Muscle layer of duodenum (tissue), 2 donors: Measurements from ENCODE around the gene POMC.
"Not testable (repeated sequence)": the region's sequence is repeated elsewhere in the genome, so short reads cannot be mapped to it uniquely, and the experiment has no call there.

Experiments used
- H3K27ac ChIP-seq: one replicate; pipeline ENCODE4 v1.7.0; 2013; ENCODE audit warnings: mild to moderate bottlenecking, low read length
- H3K27me3 ChIP-seq: one replicate; pipeline ENCODE4 v1.7.0; 2013; ENCODE audit warnings: low read depth, mild to moderate bottlenecking, control low read depth, low read length
- H3K36me3 ChIP-seq, 2 donors: one replicate each; pipeline ENCODE4 v1.7.0; 2013; ENCODE audit warnings: low read length in 2 of 2, control low read depth in 1 of 2, mild to moderate bottlenecking in 1 of 2; ENCODE audit not compliant: insufficient read depth in 2 of 2, control insufficient read depth in 1 of 2
- H3K4me1 ChIP-seq, 2 donors: one replicate each; pipeline ENCODE4 v1.7.0; 2013; ENCODE audit warnings: low read length in 2 of 2, mild to moderate bottlenecking in 2 of 2, control low read depth in 1 of 2, moderate library complexity in 1 of 2; ENCODE audit not compliant: insufficient read depth in 2 of 2, control insufficient read depth in 1 of 2
- H3K4me3 ChIP-seq, 2 donors: one replicate each; pipeline ENCODE4 v1.7.0; 2013; ENCODE audit warnings: low read length in 2 of 2, low read depth in 1 of 2, mild to moderate bottlenecking in 1 of 2
- H3K9me3 ChIP-seq, 2 donors: one replicate each; pipeline ENCODE4 v1.7.0; 2013; ENCODE audit warnings: low read length in 2 of 2, control low read depth in 1 of 2, mild to moderate bottlenecking in 1 of 2; ENCODE audit not compliant: control insufficient read depth in 1 of 2
- donor health status: healthy.

POMC gene

DNA sequence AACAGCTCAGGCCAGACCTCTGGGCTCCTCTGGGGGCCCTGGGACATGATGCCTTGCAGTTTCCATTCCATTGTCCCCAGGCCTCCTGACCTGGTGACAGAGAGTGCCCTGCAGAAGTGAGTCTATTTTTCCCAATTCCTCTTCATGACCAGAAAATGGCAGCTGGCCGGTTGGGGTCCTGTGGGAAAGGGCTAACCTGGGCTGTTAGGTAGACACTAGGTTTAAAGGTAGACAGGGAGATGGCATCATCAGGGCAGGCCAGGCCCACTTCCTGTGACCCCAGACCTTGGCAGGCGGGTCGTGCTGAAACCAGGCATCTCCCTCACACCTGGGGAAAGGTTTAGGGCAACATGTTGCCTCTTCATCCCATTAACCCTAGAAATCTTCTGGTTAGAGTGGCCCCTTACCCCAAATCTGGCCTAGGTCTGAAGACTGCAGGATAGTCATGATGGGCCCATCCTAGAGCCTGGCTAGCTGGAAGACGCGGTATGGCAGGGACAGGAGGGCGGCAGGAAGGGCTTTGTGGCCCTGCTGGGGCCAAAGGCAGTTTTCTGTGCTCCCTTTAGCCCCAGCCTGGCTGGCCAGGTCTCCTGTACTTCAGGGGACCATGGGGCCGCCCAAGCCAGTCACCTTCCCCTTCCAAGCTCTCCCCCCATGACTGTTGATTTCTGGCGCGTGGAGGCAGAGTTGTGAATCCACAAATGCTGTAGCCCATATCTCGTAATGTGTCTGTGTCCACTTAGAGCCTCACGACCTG is 10.1 kb downstream of the POMC start:
- Histone ChIP-seq H3K9me3 (no peaks in the 10 kb centered on the region), H3K27me3 (no peaks in the 10 kb centered on the region), H3K27ac (no peak overlapping the region), H3K36me3 (no peaks in the 10 kb centered on the region), H3K4me1 (no peaks in the 10 kb centered on the region), H3K4me3 (no peak overlapping the region)

DNA sequence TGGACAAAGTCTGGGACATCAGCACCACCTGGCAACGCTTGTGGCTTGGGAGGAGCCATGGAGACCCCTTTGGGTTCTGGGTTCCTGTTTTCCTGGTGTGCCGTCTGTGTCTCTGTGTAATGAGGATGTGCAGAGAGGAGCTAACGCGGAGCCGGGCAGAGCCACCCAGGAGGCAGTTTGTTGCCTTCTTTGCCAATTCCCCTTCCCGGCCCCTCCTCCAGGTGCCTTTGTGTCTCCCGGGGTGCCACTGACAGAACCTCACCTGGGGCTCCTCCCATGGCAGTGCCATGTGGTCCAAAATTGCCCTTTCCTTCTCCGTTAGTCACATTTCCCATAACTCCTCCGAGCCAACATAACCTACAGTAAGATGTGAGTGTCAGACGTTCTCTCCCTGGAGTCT is 13.0 kb downstream of the POMC start:
- Histone ChIP-seq H3K9me3 (no peaks in the 10 kb centered on the region), H3K27me3 (no peaks in the 10 kb centered on the region), H3K4me3 (no peak overlapping the region), H3K27ac (no peak overlapping the region), H3K36me3 (no peaks in the 10 kb centered on the region), H3K4me1 (no peaks in the 10 kb centered on the region)

DNA sequence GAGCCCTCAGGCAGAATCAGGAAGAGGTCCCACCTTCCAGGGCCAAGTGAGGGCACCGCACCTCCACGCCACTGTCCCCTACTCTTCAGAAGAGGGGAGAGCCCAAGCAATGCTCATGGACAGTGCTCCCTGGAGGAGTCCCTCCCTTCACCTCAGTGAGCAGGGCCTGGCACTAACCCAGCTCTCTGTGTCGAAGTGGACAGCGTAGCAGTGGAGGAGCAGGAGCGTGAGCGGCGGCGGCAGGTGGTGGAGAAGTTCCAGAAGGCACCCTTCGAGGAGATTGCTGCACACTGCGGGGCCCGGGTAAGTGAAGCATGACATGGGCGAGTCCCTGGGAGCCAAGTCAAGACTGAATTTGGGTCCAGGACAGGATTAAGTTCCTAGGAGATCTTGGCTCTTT is 16.7 kb downstream of the POMC start:
- no peaks in the 10 kb centered on the region for H3K36me3 ChIP-seq
- H3K27me3 ChIP-seq = no peaks in the 10 kb centered on the region
- no peaks in the 10 kb centered on the region for H3K9me3 ChIP-seq
- no peak overlapping the region for H3K4me3 ChIP-seq
- H3K27ac ChIP-seq = no peak overlapping the region
- H3K4me1 ChIP-seq = no peaks in the 10 kb centered on the region

DNA sequence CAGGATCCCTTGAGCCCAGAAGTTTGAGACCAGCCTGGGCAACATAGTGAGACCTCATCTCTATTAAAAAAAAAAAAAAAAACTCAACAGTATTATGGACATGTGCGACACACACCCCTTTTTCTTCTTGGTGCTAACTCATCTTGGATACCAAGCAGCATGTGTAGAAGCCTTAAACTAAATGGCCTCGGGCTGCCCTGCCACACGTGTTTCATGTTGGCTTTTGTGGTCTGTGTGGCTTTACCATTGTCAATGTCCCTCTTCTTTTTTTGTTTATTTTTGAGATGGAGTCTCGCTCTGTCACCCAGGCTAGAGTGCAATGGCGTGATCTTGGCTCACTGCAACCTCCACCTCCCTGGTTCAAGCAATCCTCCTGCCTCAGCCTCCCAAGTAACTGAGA is 17.4 kb downstream of the POMC start:
- H3K4me3 ChIP-seq, H3K36me3 ChIP-seq, H3K27me3 ChIP-seq, H3K4me1 ChIP-seq, H3K27ac ChIP-seq, H3K9me3 ChIP-seq: not testable (repeated sequence)

DNA sequence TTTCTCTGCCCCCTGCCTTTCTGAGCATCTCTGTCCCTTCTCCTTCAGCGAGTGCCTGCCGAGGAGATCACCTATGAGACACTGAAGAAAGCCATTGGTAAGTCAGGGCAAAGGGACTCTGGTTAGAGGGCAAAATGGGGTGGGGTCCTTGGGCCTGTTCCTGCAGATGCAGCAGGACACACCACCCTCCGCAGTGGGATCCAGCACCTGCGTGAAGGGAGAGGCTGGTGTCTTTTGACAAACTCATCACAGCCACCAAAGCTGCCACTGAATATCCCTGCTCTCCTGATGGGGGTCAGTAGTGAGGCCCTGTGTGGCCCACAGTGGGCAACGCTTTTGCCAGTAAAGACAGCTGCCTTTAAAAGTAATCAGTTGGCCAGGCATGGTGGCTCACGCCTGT is 18.7 kb downstream of the POMC start:
- no peak overlapping the region for H3K27ac ChIP-seq
- no peak overlapping the region for H3K4me3 ChIP-seq
- no peaks in the 10 kb centered on the region for H3K9me3 ChIP-seq
- no peaks in the 10 kb centered on the region for H3K4me1 ChIP-seq
- peaks cover 0 to 4% of the 10 kb centered on the region in 2 donors for H3K36me3 ChIP-seq
- H3K27me3 ChIP-seq = no peaks in the 10 kb centered on the region

DNA sequence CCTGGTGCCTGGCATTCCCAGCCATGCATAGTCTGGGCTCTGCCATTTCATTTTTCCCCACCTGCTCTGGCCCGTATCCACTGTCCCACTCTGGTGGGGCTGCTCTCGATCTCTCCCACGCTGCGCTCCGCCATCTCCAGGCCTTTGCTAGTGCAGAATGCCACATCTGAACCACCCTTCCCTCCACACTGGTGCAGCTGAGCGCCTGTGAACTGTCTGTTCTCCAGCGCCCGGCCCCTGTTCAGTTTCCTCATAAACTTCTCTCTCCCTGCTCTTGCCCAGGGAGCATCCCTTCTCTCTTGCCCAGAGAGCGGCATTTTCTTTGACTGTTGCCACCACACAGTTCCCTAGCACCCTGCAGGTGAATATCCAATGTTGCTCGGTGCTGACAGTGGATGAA is 21.5 kb downstream of the POMC start:
- Histone ChIP-seq H3K4me1 (no peaks in the 10 kb centered on the region), H3K27ac (no peak overlapping the region), H3K9me3 (no peaks in the 10 kb centered on the region), H3K4me3 (no peak overlapping the region), H3K36me3 (peaks cover 0 to 4% of the 10 kb centered on the region in 2 donors), H3K27me3 (no peaks in the 10 kb centered on the region)

DNA sequence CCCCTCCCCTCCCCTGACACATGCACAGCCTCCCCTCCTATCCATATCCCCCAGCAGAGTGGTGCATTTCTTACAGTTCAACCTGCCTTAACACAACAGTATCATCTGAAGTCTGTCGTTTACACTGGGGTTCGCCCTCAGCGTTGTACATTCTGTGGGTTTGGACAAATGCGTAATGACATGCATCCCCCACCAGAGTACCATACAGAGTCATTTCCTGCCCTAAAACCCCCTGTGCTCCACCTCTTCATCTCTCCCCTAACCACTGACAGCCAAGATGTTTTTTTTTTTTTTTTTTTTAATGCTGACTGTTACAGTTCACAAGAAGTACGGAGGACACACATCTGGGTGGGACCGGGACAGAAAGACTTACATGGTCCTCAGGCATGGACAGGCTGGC is 22.6 kb downstream of the POMC start:
- Histone ChIP-seq H3K27ac (no peak overlapping the region), H3K9me3 (no peaks in the 10 kb centered on the region), H3K4me1 (no peaks in the 10 kb centered on the region), H3K27me3 (no peaks in the 10 kb centered on the region), H3K4me3 (no peak overlapping the region), H3K36me3 (peaks cover 0 to 4% of the 10 kb centered on the region in 2 donors)

DNA sequence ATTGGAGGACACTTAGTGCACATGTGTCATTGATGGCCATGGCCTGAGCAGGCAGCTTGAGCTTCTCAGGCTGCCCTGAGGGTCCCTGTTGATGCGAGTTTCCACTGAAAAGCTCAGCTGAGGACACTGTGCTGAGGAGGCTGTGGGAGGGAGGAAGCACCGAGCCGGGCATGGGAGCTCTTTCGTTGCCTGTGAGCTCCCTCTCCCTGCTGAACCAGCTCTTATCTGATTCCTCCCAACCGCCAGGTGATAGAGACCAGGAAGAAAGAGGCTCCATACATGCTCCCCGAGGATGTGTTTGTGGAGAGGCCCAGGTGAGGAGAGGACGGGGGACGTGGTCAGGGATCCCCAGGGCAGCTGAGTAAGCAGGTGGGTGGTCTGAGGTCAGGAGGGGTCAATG is 27.3 kb downstream of the POMC start:
- no peak overlapping the region for H3K27ac ChIP-seq
- H3K4me1 ChIP-seq = no peaks in the 10 kb centered on the region
- H3K36me3 ChIP-seq = peaks cover 0 to 3% of the 10 kb centered on the region in 2 donors
- no peaks in the 10 kb centered on the region for H3K27me3 ChIP-seq
- H3K4me3 ChIP-seq = no peak overlapping the region
- H3K9me3 ChIP-seq = no peaks in the 10 kb centered on the region

DNA sequence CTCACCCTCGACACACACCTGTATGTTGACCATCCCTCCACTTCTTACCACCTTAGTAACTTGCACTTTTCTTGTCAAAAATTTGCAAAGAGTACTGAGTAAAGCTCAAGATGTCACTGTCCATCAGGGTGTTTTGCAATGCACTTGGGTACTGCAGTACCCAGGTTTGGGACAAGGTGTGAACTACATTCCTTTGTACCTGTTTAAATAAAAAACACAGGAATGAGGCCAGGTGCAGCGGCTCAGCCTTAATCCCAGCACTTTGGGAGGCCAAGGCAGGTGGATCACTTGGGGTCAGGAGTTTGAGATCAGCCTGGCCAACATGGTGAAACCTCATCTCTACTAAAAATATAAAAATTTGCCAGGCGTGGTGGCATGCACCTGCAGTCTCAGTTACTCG is 27.8 kb downstream of the POMC start:
- H3K36me3 ChIP-seq, H3K27me3 ChIP-seq, H3K9me3 ChIP-seq, H3K4me1 ChIP-seq, H3K4me3 ChIP-seq, H3K27ac ChIP-seq: not testable (repeated sequence)

DNA sequence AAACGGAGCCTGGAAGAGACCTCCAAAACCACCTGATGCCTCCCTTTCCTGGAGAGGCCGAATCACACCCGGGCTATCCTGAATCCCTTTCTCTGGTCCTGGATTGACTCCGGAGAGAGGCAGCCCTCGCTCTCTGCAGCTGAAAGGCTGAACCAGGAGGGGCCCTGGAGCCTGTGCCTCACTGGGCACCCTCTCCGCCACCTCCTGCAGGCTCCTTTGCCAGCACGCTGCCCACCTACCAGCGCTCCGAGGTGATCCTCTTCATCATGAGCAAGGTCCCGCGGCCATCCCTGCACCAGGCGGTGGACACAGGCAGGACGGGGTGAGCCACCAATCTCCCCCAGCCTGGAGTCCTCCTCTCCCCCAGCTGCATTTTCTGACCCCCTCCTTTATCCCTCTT is 35.7 kb downstream of the POMC start:
- no peaks in the 10 kb centered on the region for H3K36me3 ChIP-seq
- no peaks in the 10 kb centered on the region for H3K27me3 ChIP-seq
- no peaks in the 10 kb centered on the region for H3K4me1 ChIP-seq
- no peaks in the 10 kb centered on the region for H3K9me3 ChIP-seq
- no peak overlapping the region for H3K4me3 ChIP-seq
- no peak overlapping the region for H3K27ac ChIP-seq

DNA sequence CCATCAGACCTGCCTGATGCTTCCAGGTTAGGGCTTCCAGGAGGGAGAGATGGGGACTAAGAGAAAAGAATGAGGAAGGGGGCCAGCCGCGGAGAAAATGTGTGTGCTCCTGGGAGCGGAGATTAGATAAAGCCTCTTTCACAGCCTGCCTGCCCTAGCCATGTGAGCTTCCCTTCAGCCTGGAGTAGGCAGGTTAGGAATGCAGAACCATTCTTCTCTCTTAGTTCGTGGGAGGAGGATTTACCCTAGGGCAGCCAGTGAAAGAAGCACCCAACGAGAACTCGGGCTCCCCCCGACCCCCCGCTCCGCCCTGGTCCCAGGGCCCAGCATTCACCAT is 36.1 kb downstream of the POMC start:
- no peaks in the 10 kb centered on the region for H3K9me3 ChIP-seq
- H3K4me1 ChIP-seq = no peaks in the 10 kb centered on the region
- H3K36me3 ChIP-seq = no peaks in the 10 kb centered on the region
- no peak overlapping the region for H3K27ac ChIP-seq
- H3K27me3 ChIP-seq = no peaks in the 10 kb centered on the region
- H3K4me3 ChIP-seq = no peak overlapping the region

DNA sequence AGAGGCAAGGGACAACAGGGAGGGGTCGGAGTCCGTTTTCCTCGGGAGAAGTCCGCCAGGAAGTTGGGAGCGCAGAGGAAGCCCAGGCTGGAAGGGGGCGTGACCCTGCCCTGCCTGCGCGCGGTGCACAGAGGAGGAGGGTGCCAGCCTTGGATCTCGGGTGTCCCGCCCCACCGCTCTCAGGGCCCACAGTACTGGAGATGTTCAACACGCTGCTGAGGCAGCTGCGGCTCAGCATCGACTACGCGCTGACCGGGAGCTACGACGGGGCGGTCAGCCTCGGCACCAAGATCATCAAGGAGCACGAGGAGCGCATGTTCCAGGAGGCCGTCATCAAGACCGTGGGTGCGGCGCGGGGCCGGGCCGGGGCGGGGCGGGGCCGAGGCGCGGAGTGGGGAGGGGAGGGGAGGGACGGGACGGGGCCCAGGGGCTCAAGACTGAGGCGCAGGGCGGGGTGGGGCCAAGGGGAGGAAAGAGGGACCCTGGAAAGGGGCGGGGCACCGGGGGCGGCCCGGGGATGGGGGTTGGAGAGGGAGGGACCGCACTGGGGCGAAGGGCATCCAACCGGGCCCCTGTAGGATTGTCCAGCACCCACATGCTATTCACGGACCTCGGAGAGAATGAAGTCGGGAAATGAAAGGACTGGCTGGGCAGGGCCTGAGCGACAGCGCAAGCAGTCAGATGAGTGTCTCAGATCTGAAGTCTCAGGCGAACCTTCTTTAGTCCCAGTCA is 36.6 kb downstream of the POMC start:
- Histone ChIP-seq H3K4me1 (no peaks in the 10 kb centered on the region), H3K27me3 (no peaks in the 10 kb centered on the region), H3K36me3 (no peaks in the 10 kb centered on the region), H3K27ac (no peak overlapping the region), H3K9me3 (no peaks in the 10 kb centered on the region), H3K4me3 (peak overlapping the region in 1 of 2 donors; percentile 8)
